HepG2 (cell line): ENCODE measurements around the gene ACCS. TPM values are rescaled to one million over a fixed set of nuclear protein-coding genes. Genes with fewer than 3 reads are reported as not detected.
A peak's percentile ranks its signal among the peaks of the same experiment; 100 is the strongest.

ENCODE experiments used
- ATAC-seq: fragments of 200-7000 bp; cut with Tn5 transposase; 3 replicates; pipeline ENCODE4 v1.9.1; 2020; ENCODE audit warnings: mild to moderate bottlenecking, moderate library complexity
- Bru-seq: library from RNA; stranded (reverse); fragments of 400-500 nt; gene quantifications from one replicate; lab custom pipeline; 2021; lab: Mats Ljungman, UMichigan
- BruChase-seq, 2 experiments: library from RNA; stranded (reverse); fragments of 400-500 nt; gene quantifications; one replicate each; lab custom pipeline; 2021; lab: Mats Ljungman, UMichigan
- BruUV-seq: library from RNA; stranded (reverse); fragments of 400-500 nt; replicated peaks from 2 replicates; lab custom pipeline; 2021; lab: Mats Ljungman, UMichigan
- CTCF ChIA-PET: fragments of 300-600 bp; formaldehyde crosslinking; extraction: SDS; loops from one replicate; lab custom pipeline; 2021; ENCODE audit warnings: low total read pairs, inconsistent platforms, low intra/inter-chr PET ratio; lab: Yijun Ruan, JAX
- POLR2A ChIA-PET: fragments of 350-600 bp; sonication (Branson Sonifier 250); formaldehyde crosslinking; loops from one replicate; lab custom pipeline; 2020; ENCODE audit warnings: antibody characterized with exemption, inconsistent platforms; lab: Yijun Ruan, JAX
- DNase-seq: peaks from one replicate; pipeline ENCODE4 v3.0.0-alpha.2; 2015; ENCODE audit warnings: low spot score
- FAIRE-seq: peaks from 3 replicates; lab custom pipeline; 2011; peaks lifted over from hg19 to GRCh38; lab: Jason Lieb, UNC
- H2AFZ ChIP-seq: one replicate; pipeline ENCODE4 v1.6.1; 2011; ENCODE audit warnings: low read length, inconsistent platforms
- H3K27ac ChIP-seq: fragments of 300-600 bp; 3 replicates; pipeline ENCODE4 v1.8.0; 2011; ENCODE audit warnings: mixed run types, mild to moderate bottlenecking, mixed read lengths, low read length, inconsistent platforms; ENCODE audit not compliant: insufficient read depth; ENCODE audit errors: extremely low read length
- H3K27me3 ChIP-seq, 2 experiments: fragments of 200-600 bp in 1 of 2; 2 replicates in 1 of 2; 3 replicates in 1 of 2; pipeline versions ENCODE4 v1.6.0 to v1.8.0; 2011; ENCODE audit warnings: low read length in 2 of 2, mild to moderate bottlenecking in 2 of 2, moderate library complexity in 2 of 2, inconsistent platforms in 1 of 2; ENCODE audit not compliant: insufficient read depth in 2 of 2, control insufficient read depth in 1 of 2
- H3K36me3 ChIP-seq, 2 experiments: fragments of 200-600 bp in 1 of 2; replicated peaks in 1 of 2; 2 replicates in 1 of 2; 3 replicates in 1 of 2; pipeline versions ENCODE4 v1.5.1 to v1.8.0; 2011; ENCODE audit warnings: low read length in 2 of 2, inconsistent platforms in 1 of 2; ENCODE audit not compliant: insufficient read depth in 2 of 2, control insufficient read depth in 1 of 2
- H3K4me1 ChIP-seq: 2 replicates; pipeline ENCODE4 v1.5.1; 2012; ENCODE audit warnings: low read length, inconsistent platforms; ENCODE audit not compliant: insufficient read depth
- H3K4me2 ChIP-seq: 2 replicates; pipeline ENCODE4 v1.6.0; 2011; ENCODE audit warnings: low read depth, low read length, inconsistent platforms
- H3K4me3 ChIP-seq, 3 experiments: fragments of 200-600 bp in 1 of 3; sonication (generic), shearing (Covaris generic) in 1 of 3; replicated peaks in 1 of 3; 2 replicates each; pipeline ENCODE4 v1.5.1; 2011 to 2016; ENCODE audit warnings: low read length in 3 of 3, inconsistent platforms in 2 of 3, low read depth in 2 of 3, mild to moderate bottlenecking in 2 of 3, control low read depth in 1 of 3, mixed read lengths in 1 of 3; ENCODE audit not compliant: insufficient read depth in 1 of 3
- H3K79me2 ChIP-seq: one replicate; pipeline ENCODE4 v1.6.1; 2011; ENCODE audit warnings: low read length, inconsistent platforms; ENCODE audit not compliant: insufficient read depth
- H3K9ac ChIP-seq: 2 replicates; pipeline ENCODE4 v1.6.0; 2011; ENCODE audit warnings: mild to moderate bottlenecking, low read depth, low read length, inconsistent platforms; ENCODE audit not compliant: insufficient read depth
- H3K9me3 ChIP-seq: 2 replicates; pipeline ENCODE4 v1.5.1; 2012; ENCODE audit warnings: mild to moderate bottlenecking, low read length
- H4K20me1 ChIP-seq: 2 replicates; pipeline ENCODE4 v1.6.0; 2011; ENCODE audit warnings: inconsistent platforms, mild to moderate bottlenecking, low read length, moderate library complexity; ENCODE audit not compliant: insufficient read depth
- ARHGAP35 ChIP-seq: sonication (generic); formaldehyde crosslinking; IDR thresholded peaks from 2 replicates; pipeline ENCODE4 v1.9.0; 2022; ENCODE audit warnings: mild to moderate bottlenecking, inconsistent platforms, moderate library complexity, missing genetic modification reagents, borderline replicate concordance
- CREB1 ChIP-seq, 2 experiments: fragments of 450-650 bp in 1 of 2; IDR thresholded peaks; 2 replicates each; pipeline ENCODE4 v1.6.1; 2016 to 2017; ENCODE audit warnings: control low read depth in 1 of 2, mild to moderate bottlenecking in 1 of 2, missing compliant biosample characterization in 1 of 2, missing genetic modification characterization in 1 of 2
- CSRNP1 ChIP-seq: sonication (generic); formaldehyde crosslinking; IDR thresholded peaks from 2 replicates; pipeline ENCODE4 v1.8.1; 2023; ENCODE audit warnings: mild to moderate bottlenecking, missing genetic modification reagents
- JARID2 ChIP-seq: sonication (generic); formaldehyde crosslinking; IDR thresholded peaks from 2 replicates; pipeline ENCODE4 v1.8.1; 2023; ENCODE audit warnings: missing genetic modification reagents, inconsistent platforms; ENCODE audit not compliant: insufficient replicate concordance
- MLX ChIP-seq: IDR thresholded peaks from 2 replicates; pipeline ENCODE4 v1.6.1; 2016
- NR1H2 ChIP-seq: sonication (generic); formaldehyde crosslinking; IDR thresholded peaks from 2 replicates; pipeline ENCODE4 v1.8.1; 2022; ENCODE audit warnings: low read depth, missing genetic modification reagents, borderline replicate concordance
- RBAK ChIP-seq: sonication (generic); formaldehyde crosslinking; IDR thresholded peaks from 2 replicates; pipeline ENCODE4 v1.5.1; 2020; ENCODE audit warnings: mild to moderate bottlenecking, missing genetic modification reagents
- RBM22 ChIP-seq: fragments of 200-400 bp; formaldehyde crosslinking; optimal IDR thresholded peaks from 2 replicates; pipeline ENCODE3; 2017; ENCODE audit warnings: mild to moderate bottlenecking, low read length, moderate library complexity
- RFX1 ChIP-seq: fragments of 450-650 bp; IDR thresholded peaks from 2 replicates; pipeline ENCODE4 v1.6.1; 2017
- TAF15 ChIP-seq: fragments of 200-400 bp; formaldehyde crosslinking; IDR thresholded peaks from one replicate; pipeline ENCODE4 v1.6.1; 2018; ENCODE audit warnings: mild to moderate bottlenecking, low read depth, low read length; ENCODE audit not compliant: poor library complexity, severe bottlenecking
- ZBTB38 ChIP-seq: sonication (generic); formaldehyde crosslinking; IDR thresholded peaks from 2 replicates; pipeline ENCODE4 v1.5.1; 2020; ENCODE audit warnings: mild to moderate bottlenecking, missing genetic modification reagents
- ZBTB39 ChIP-seq: sonication (generic); formaldehyde crosslinking; IDR thresholded peaks from 2 replicates; pipeline ENCODE4 v1.5.0; 2020; ENCODE audit warnings: missing genetic modification reagents
- ZNF674 ChIP-seq: sonication (generic); formaldehyde crosslinking; IDR thresholded peaks from 2 replicates; pipeline ENCODE4 v1.5.0; 2020; ENCODE audit warnings: low read depth, mild to moderate bottlenecking, missing genetic modification reagents
- WGBS: methylation state at CpG from one replicate; pipeline ENCODE4 v1.1.6; 2017; ENCODE audit warnings: low lambda C conversion rate; 5-methylcytosine and 5-hydroxymethylcytosine counted together
- in situ Hi-C: cut with HindIII; loops from 2 replicates; pipeline ENCODE4 v1.10.0; 2017; ENCODE audit warnings: low pct_unique_long_range_greater_than_20kb; ENCODE audit not compliant: extremely low pct_ligation_motif_present
- intact Hi-C: fragments of 100-400 bp; cut with micrococcal nuclease; formaldehyde crosslinking; loops from one replicate; pipeline ENCODE4 v1.10.0; 2022; ENCODE audit not compliant: unreplicated experiment
- long read RNA-seq, 2 experiments: library from RNA in 1 of 2; library from polyadenylated mRNA in 1 of 2; stranded (forward) in 1 of 2; unstranded in 1 of 2; transcript quantifications; one replicate each; pipeline ENCODE4 v2.0.0, GENCODE V29; 2019 to 2022
- polyA minus RNA-seq, 3 experiments: library from RNA; depleted of rRNA, polyadenylated mRNA; stranded (reverse); fragments of >200 nt; gene quantifications; 2 replicates each; pipeline ENCODE4 v1.2.3, GENCODE V29; 2011; ENCODE audit warnings: low replicate concordance in 1 of 3
- polyA plus RNA-seq, 8 experiments: library from polyadenylated mRNA; depleted of rRNA in 3 of 8; stranded (reverse) in 7 of 8; unstranded in 1 of 8; fragments of >200 nt; fragmentation: Illumina TruSeq in 4 of 8; extraction: Trizol in 4 of 8; gene quantifications; 2 replicates each; pipeline versions ENCODE4 v1.2.1 to v1.2.3, GENCODE V29; 2011 to 2016; ENCODE audit warnings: low read depth in 4 of 8, missing spikeins in 1 of 8, mixed read lengths in 1 of 8; ENCODE audit not compliant: insufficient read depth in 1 of 8
- total RNA-seq, 5 experiments: library from RNA; depleted of rRNA; stranded (reverse); fragments of >200 nt; fragmentation: Illumina TruSeq; extraction: Trizol; gene quantifications; 2 replicates each; pipeline ENCODE4 v1.2.3, GENCODE V29; 2016; ENCODE audit warnings: low read depth in 1 of 5

ACCS gene
- total RNA-seq (2016; rRNA removed; fragmentation: Illumina TruSeq; extraction: Trizol) (0.29 and 0.55 TPM in 2 replicates), polyA plus RNA-seq (2011; rRNA removed) (0.39 and 0.59 TPM in 2 replicates), polyA minus RNA-seq (2011; rRNA and poly(A)+ RNA removed; ENCODE audit: low replicate concordance) (0.10 and 7.7 TPM in 2 replicates), Bru-seq, nascent RNA (percentile 21 among the genes with signal in this experiment), BruChase-seq, experiment 1, labeled RNA remaining after a 6-hour chase (percentile 14 among the genes with signal in this experiment), BruChase-seq, experiment 2, labeled RNA remaining after a 2-hour chase (percentile 18 among the genes with signal in this experiment)
- total RNA-seq (2016; cell fraction: cytosol; rRNA removed; fragmentation: Illumina TruSeq; extraction: Trizol; ENCODE audit: low read depth): 0.10 TPM in 1 of 2 replicates, not detected in the other
- 0.67 TPM in 1 of 2 replicates, not detected in the other for total RNA-seq (2016; cell fraction: insoluble cytoplasmic fraction; rRNA removed; fragmentation: Illumina TruSeq; extraction: Trizol)
- not detected in 2 replicates for total RNA-seq (2016; cell fraction: membrane; rRNA removed; fragmentation: Illumina TruSeq; extraction: Trizol)
- total RNA-seq (2016; cell fraction: nucleus; rRNA removed; fragmentation: Illumina TruSeq; extraction: Trizol): 0.81 and 1.4 TPM in 2 replicates
- polyA plus RNA-seq (2011; cell fraction: cytosol; rRNA removed): 0.03 and 0.08 TPM in 2 replicates
- 3.1 and 3.4 TPM in 2 replicates for polyA plus RNA-seq (2011; cell fraction: nucleus; rRNA removed)
- 0.24 and 0.48 TPM in 2 replicates for polyA plus RNA-seq (2012)
- not detected in 2 replicates for polyA plus RNA-seq (2016; cell fraction: cytosol; fragmentation: Illumina TruSeq; extraction: Trizol; ENCODE audit: low read depth)
- polyA plus RNA-seq (2016; cell fraction: insoluble cytoplasmic fraction; fragmentation: Illumina TruSeq; extraction: Trizol; ENCODE audit: low read depth): not detected in 2 replicates
- not detected in 2 replicates for polyA plus RNA-seq (2016; cell fraction: membrane; fragmentation: Illumina TruSeq; extraction: Trizol; ENCODE audit: low read depth)
- polyA plus RNA-seq (2016; cell fraction: nucleus; fragmentation: Illumina TruSeq; extraction: Trizol; ENCODE audit: insufficient read depth, low read depth): 1.4 and 2.4 TPM in 2 replicates
- not detected in 2 replicates for polyA minus RNA-seq (2011; cell fraction: cytosol; rRNA and poly(A)+ RNA removed)
- 0.90 and 1.7 TPM in 2 replicates for polyA minus RNA-seq (2011; cell fraction: nucleus; rRNA and poly(A)+ RNA removed)
- long read RNA-seq, experiment 1: 0 reads
- long read RNA-seq, experiment 2: 0 reads

- H3K9me3 ChIP-seq: no peaks in the 10 kb centered on the region
- ChIA-PET POLR2A (no interaction called here), CTCF (no interaction called here)
- in situ Hi-C loops (no loop called here), intact Hi-C loops (no loop called here)
- H3K4me3 ChIP-seq: peak within 1 kb of the TSS; percentile 26 to 66 (median 28); a peak in 5 of 6 replicates
- FAIRE-seq (no peak), DNase-seq (peak; percentile 51), ATAC-seq (peak; percentile 99)
- H3K27ac ChIP-seq: no peak within 1 kb of the TSS
- H3K27me3 ChIP-seq: peaks cover 0 to 8% of the 10 kb centered on the region in 2 experiments; a peak in 2 of 5 replicates
- H2AFZ ChIP-seq: no peak within 1 kb of the TSS
- no peaks in the 10 kb centered on the region for H4K20me1 ChIP-seq
- H3K36me3 ChIP-seq: no peaks in the 10 kb centered on the region
- BruUV-seq: no TSS peak
- peak within 1 kb of the TSS; percentile 12; the same call in 1 of the 2 replicates for H3K9ac ChIP-seq
- 0 out of 2 replicates have a peak, but pooled peaks cover 13% of the 10 kb centered on the region for H3K4me1 ChIP-seq
- 59% methylated on average over 34 of the region's 70 CpGs for WGBS
- no peaks in the 10 kb centered on the region for H3K79me2 ChIP-seq
- H3K4me2 ChIP-seq: peak within 1 kb of the TSS; percentile 74
- TF ChIP-seq CREB1 (IDR thresholded peaks at IDR 0.05): no peak
- no peak for TF ChIP-seq CREB1 (CRISPR knock-in tag; IDR thresholded peaks at IDR 0.05)
- TF ChIP-seq ZBTB39 (CRISPR knock-in tag): no peak
- TF ChIP-seq JARID2 (CRISPR knock-in tag): no peak
- TF ChIP-seq CSRNP1 (CRISPR knock-in tag): 0 out of 2 replicates have a peak, but pooled peaks have one; percentile 29
- TF ChIP-seq RFX1: no peak
- no peak for TF ChIP-seq TAF15
- no peak for TF ChIP-seq ARHGAP35 (CRISPR knock-in tag)
- TF ChIP-seq RBM22: no peak
- no peak for TF ChIP-seq RBAK
- no peak for TF ChIP-seq MLX (CRISPR knock-in tag)
- 0 out of 2 replicates have a peak, but pooled peaks have one; percentile 12 for TF ChIP-seq ZBTB38 (CRISPR knock-in tag)
- TF ChIP-seq ZNF674 (CRISPR knock-in tag): no peak
- TF ChIP-seq NR1H2 (CRISPR knock-in tag): no peak
Observed at GRCh38 chr11:44065841-44066731, at the start of gene ACCS. ACCS (plus strand) TSS chr11:44066270; CDS start chr11:44067628, 1,358 bp downstream.
